IPS-NIHi7 (cell line): Measurements from ENCODE around the gene CTAGE6.
"Not testable (repeated sequence)": the region's sequence is repeated elsewhere in the genome, so short reads cannot be mapped to it uniquely, and the experiment has no call there.

Source experiments
- DNase-seq: peaks from one replicate; pipeline ENCODE4 v3.0.0; 2012; ENCODE audit warnings: mixed read lengths; ENCODE audit errors: extremely low spot score

CTAGE6 gene, protein sequence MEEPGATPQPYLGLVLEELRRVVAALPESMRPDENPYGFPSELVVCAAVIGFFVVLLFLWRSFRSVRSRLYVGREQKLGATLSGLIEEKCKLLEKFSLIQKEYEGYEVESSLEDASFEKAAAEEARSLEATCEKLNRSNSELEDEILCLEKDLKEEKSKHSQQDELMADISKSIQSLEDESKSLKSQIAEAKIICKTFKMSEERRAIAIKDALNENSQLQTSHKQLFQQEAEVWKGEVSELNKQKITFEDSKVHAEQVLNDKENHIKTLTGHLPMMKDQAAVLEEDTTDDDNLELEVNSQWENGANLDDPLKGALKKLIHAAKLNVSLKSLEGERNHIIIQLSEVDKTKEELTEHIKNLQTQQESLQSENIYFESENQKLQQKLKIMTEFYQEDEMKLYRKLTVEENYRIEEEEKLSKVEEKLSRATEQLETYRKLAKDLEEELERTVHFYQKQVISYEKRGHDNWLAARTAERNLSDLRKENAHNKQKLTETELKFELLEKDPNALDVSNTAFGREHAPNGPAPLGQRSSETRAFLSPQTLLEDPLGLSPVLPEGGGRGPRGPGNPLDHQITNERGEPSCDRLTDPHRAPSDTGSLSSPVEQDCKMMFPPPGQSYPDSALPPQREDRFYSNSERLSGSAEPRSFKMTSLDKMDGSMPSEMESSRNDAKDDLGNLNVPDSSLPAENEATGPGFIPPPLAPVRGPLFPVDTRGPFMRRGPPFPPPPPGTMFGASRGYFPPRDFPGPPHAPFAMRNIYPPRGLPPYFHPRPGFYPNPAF

DNA sequence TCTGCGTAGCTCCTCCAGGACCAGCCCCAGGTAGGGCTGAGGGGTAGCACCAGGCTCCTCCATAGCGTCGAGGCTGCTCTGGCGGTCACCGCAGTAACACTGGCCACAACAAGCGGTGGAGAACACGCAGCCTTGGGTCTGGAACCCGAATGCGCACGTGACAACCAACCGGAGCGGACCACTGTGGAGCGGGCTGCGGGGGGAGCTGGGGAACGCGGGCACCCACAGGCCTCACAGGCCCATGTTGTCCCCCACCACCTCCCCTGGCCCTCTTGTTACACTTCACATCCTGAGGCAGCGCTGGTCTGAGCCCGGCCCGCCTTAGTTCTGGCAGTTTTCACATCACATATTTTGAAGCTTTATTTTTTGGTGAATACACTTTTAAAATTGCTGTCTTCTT is at the start of gene CTAGE6:
Gene CTAGE6 (minus strand): TSS at position 101 of the 400 bp plus-strand sequence. CDS start 38 bp downstream, at position 63.
- not testable (repeated sequence) for DNase-seq

DNA sequence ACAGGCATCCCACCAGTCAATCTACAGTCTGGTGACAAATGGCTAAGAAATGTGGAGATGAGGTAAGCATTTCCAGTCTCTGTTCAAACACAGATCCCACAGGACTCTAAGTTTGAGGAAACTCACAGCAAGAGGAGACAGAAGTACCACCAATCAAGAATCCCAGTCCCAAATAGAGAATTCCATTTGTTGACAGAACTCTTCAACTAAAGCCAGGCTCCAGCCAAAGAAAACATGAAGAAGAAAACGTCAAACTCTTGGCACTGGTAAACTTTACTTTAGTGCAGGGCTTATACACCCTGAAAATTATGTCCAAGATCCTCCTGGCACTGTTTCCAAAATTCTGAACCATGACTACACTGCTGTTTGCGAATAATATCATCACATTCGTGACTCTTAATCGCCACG is 49.2 kb upstream of the CTAGE6 start:
- not testable (repeated sequence) for DNase-seq

DNA sequence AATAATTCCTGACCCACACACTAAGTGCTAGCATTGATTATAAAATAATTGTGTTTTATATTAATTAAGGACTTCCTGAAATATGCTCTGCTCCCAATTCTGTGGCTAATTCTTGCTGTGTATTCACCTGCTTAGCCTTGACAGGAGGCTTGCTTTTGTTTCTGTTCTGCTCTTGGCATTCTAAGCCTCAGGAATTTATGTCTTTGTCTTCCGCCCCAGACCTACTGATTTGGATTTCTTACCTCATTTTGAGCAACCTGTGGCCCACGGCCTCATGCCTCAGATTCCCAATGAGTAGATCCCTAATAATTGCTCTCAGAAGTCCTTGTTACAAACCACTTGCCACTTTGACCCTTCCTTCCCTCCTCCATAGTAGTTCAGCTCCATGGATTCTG is 40.4 kb upstream of the CTAGE6 start:
- DNase-seq = not testable (repeated sequence)

DNA sequence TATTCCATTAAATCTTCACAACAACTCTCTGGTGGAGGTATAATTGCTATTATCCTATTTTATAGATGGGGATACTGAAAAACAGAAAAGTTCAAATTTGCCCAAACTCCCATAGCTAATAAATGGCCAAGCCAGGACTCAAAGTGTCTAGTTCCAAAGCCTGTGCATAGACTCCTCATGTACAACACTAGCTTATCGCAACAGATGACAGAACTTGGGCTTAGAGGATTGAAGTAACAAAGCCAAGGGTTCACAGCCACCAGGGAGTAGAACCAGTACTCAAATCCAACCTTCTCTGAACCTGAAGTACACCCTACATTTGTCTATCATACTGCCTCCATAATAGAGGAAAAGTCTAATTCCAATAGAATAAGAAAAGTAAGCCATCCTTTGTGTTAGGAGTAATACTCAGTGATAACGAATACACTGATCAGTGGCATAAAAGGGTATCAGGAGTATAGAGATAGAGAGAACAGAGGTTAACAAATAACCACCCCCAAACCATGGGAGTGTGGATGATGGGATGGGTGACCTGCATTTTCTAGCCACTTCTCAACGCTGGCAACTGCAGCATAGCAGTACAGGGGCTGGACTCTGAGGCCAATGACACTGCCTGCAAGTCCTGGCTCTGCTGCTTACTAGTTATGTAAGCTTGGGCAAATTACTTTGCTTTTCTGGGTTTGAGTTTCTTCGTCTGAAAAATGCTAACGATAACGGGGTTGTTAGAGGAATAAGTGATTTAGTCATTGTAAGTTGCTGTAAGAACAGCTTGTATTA is 39.8 kb upstream of the CTAGE6 start:
- not testable (repeated sequence) for DNase-seq

DNA sequence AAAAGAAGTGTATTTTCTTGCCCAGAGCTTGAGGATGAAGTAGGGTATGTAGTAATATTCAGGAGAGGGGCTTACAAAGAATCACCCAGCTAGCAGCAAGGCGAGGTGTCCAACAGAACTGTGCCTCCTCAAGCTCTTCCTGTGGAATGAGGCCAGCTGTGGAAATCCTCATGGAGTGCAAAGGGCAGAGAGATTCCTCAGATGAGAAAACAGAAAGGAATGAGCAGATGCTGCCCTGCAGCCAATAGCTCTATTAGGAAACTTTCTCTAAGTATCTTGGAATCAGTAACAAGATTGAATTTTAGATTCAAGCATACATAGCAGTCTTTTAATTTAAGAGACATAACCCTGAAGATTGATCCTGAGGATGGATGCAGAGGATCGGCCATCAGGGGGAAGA is 38.2 kb upstream of the CTAGE6 start:
- DNase-seq = not testable (repeated sequence)

DNA sequence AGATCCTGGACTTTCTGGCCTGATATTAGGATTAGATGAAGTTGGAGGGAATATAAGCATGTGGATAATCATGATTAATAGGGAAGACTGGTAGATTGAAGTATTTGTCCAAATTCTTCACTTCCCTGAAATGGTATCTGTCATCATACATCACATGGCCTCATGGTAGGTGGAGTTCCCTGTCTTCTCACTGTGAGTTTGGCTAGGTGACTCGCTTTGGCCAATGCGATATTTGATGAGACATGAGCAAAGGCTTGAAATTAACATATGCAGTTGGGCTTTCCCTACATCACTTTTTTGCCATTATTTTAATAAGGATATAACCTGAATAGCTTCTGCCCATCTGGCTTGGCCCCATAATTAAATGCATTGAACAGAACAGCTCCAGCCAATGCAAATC is 35.1 kb upstream of the CTAGE6 start:
- not testable (repeated sequence) for DNase-seq

DNA sequence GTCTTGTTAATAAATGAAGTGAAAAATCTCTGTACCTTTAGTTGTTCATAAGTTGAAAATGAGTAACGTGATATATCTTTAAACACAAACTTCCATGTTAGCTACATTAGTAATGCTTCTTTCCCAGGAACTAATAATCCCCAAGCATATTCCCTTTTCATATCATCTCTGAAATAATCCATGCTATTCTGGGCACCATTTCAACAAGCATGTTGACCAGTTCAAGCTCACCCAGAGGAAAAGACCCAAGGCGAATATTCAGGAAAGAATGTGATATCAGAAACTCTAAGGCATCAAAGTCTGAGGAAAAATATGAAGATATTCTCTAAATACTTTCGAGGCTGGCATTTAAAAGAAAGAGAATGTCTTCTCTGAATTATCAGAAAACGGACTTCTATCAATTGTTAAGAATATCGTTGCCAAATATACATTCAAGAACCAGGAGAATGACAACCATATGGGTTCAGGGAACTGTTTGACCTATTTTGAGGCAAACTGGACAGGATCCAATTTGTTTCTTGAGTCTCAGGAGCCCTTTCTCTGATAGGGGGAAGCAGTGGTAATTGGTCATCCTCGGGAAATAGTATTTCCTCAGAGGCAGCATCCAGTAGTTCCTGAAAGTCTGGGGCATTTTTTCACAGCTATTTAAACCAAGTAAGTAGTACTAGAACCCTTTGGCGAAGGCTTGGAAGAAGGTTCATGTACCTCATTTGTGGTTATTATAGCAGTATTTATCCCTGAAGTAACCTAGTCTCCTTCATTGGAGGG is 28.1 kb upstream of the CTAGE6 start:
- DNase-seq = not testable (repeated sequence)

DNA sequence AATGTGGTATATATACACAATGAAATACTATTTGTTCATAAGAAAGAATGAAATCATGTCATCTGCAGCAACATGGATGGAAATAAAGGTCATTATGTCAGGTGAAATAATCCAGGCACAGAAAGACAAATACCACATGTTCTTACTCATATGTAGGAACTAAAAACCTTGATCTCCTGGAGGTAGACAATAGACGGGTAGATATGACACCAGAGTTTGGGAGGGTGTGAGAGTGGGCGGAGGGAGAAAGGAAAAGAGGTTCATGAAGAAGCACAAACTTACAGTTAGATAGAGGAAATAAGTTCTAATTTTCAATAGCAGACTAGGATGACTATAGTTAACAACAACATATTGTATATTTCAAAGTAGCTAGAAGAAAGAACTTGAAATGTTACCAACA is 22.1 kb upstream of the CTAGE6 start:
- not testable (repeated sequence) for DNase-seq

DNA sequence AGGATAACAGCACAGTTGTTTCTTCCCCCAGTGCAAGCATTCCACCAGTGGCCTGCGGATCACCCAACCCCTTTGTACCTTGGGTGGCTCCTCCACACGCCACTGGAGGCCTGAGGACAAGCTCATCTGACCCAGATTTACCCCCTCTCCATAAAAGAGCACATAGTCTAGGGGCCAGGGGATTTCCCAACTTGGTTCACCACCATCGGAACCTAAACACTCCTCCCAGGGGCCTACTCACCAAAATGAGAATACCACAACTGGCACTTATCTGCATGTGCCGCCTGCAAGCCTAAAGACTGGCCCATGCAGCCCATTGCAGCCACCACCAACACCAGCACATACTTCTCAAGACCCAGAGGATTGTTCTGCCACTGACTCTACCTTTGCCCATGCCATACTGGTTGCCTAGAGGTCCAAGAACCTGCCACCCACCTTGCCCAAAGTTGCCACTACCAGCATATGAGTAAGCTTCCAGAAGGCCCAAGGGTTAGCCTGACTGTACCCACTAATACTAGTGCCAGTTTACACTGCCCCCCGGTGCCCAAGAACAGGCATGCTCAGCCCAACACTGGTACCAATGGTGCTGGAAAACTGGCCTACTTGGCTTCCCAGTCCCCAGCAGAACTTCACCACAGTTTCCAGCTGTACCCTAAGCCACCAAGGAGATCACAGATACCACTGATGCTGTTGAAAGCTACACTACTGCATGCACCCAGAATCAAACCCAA is 15.4 kb upstream of the CTAGE6 start:
- not testable (repeated sequence) for DNase-seq

DNA sequence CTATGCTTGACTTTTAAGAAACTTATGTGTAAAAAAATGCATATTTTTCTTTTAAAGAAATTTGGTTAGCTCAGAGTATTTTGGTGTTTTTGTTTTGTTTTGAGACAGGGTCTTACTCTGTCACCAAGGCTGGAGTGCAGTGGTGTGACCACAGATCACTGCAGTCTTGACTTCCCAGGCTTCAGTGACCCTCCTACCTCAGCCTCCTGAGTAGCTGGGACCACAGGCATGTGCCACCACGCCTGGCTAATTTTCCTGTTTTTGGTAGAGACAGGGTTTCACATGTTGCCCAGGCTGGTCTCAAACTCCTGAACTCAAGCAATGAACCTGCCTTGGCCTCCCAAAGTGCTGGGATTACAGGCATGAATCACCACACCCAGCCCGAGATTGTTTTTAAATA is 10.0 kb upstream of the CTAGE6 start:
- not testable (repeated sequence) for DNase-seq

DNA sequence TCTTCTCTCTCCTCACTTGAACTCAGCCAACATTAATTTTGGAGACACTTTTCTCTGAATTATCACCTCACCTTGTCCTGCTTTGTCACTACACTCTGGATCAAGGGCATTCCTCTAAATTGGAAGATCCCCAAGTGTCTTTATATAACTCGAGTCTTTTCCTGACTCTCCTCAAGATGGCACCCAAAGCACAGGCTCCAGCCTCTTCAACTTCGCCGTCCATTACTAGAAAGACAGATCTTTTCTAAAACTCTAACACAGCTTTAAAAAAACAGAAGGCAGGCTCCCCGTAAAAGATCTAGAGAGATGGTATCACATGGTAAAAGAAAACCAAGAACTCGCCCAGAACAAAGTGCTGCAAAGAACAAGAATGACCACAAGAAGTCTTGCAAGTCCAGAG is 8.2 kb upstream of the CTAGE6 start:
- not testable (repeated sequence) for DNase-seq

DNA sequence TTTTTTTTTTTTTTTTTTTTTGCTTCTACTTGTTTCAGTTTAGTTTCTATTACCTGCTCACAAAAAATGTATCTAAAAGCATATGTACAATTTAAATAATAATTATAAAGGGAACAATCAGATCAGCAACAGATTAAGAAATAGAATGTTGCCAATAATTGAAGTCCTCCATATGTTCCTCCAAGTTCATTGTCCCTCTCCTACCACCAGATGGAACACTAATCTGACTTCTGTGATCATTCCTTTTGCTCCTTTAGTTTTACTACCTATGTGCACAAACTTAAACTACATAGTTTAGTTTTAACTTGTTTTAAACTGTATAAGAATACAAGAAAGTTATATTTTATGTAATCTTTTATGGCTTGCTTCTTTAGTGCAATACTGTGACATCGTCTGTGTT is 5.6 kb upstream of the CTAGE6 start:
- DNase-seq = not testable (repeated sequence)

DNA sequence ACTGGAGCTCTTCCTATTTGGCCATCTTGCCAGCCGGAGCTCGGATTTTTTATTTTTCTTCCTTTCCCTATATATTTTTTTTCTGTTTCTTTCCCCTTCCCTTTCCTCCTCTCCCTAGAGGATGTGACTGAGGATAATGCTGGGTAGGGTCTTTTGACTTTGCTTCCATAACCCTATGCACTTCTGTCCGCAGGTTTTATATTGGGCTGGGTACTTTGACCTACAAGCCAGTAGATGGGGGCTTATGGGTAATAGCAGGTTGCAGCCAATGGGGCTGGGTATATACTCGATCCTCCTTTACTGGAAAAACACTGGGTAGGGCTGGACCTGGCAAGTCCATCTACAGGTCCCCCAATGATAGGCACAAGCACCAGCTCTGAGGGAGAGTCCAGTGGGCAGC is 12.2 kb downstream of the CTAGE6 start:
- not testable (repeated sequence) for DNase-seq

DNA sequence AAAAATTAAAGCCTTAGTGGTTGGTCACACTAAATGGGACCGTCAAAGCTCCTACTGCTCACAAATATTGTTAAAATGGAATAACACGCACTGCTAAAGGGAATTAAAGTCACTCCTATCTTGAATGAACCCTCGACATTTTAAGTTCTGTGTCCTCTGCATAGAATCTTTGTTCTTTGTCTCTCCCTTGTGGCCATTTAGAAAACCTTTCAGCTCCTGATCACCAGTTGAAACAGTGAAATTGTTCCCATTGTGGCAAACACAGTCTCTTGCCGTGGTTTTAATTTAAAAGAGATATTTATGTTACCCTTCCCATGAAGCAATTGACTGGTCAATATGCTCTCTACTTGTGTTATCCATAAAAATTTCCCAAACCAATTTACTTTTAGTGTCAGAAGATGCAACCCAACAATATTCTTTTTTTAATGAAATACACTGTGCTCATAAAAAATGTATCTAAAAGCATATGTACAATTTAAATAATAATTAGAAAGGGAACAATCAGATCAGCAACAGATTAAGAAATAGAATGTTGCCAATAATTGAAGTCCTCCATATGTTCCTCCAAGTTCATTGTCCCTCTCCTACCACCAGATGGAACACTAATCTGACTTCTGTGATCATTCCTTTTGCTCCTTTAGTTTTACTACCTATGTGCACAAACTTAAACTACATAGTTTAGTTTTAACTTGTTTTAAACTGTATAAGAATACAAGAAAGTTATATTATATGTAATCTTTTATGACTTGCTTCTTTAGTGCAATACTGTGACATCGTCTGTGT is 20.3 kb downstream of the CTAGE6 start:
- peak; percentile 56 for DNase-seq

DNA sequence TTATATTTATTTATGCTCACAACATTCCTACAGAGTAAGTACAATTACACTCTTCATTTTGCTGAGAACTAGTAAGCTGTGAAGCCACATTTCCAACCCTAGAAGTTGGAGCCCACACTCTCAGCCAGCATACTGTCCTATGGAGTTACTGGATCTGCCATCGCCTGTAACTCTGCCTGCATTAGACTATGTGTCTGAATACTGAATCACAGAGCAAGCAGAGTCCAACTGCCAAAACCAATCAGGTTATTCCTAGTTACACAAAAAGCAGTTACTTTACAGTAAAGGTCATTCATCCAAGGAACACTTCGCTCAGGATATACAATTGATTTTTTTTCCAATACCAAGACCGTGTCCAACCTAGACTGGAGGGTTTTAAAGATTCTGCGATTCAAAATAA is 21.5 kb downstream of the CTAGE6 start:
- no peak for DNase-seq

DNA sequence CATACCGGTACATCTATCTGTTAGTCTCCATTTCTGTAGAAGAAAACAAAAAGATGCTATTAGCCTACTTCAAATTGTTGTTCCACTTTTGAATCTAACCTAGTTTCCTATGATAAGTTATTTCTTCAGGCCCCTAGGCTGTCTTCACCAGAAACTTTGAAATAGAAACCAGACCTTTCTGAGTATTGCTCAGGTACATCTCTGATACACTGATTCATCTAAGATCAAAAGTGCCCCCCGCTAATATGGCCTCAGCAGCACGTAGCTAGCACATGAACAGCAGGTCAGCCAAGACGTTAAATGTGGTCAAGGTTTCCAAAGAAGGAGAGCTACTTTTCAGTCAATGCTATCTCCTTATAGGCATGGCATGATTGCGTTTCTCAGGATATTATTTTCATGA is 23.6 kb downstream of the CTAGE6 start:
- no peak for DNase-seq

DNA sequence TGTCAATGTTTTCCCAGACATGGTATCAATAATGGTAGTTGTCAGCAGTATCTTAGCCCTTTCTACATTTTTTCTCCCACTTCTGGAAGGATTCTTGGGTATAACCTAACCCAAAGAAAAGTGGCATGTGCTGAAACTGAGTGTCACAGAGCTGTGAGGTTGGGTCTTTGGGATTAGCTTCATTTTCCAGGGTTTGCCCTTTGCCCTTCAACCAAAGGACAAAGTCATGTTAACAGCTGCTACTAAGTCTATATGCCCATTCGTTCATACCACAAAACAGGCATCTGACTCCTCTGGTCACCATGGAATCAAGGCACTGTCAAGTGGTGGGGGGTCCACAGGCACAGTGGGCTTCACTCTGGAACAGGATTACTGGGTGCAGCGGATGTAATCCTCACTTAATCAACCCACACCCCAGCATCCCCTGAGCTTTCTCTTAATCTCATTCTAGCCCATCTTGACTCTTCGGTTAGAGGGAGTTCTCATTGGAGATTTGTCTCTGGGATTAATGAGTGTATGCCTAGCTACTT is 29.1 kb downstream of the CTAGE6 start:
- no peak for DNase-seq

DNA sequence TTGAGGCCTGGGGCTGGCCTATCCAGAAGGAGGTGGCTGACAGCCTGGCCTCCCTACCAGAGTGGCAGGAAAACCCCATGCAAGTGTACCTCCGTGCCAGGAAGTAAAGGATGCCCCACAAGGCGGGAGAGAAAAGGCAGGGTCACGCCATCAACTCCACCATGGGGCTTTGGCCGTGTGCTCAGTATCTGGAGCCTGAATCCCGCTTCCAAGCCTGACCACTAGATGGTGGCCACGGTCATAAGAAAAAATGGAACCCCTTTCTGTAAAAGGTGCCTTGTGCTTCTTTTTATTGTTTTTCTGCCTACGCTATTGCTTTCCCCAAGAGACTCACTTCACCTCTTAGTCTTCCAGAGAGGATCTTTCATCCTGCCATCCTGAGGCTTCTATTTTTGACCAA is 29.9 kb downstream of the CTAGE6 start:
- DNase-seq = not testable (repeated sequence)

DNA sequence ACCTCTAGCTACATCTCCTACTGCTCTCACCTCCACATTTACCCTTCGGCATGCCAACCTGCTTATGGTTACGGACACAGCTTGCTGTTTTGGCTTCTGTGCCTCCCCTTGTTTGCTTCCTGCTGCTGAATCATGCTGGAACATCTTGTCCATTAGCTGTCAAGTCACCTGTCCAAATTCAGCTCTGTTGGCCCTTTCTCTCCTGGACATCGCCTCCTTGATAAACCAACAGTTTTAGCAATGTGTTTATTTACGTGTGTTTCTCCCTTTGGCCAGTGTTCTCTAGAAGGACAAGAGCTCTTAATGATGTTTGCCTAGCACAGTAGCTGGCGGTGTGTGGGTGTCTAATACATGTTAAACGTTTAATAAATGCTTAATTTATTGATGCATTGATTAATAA is 31.4 kb downstream of the CTAGE6 start:
- not testable (repeated sequence) for DNase-seq

DNA sequence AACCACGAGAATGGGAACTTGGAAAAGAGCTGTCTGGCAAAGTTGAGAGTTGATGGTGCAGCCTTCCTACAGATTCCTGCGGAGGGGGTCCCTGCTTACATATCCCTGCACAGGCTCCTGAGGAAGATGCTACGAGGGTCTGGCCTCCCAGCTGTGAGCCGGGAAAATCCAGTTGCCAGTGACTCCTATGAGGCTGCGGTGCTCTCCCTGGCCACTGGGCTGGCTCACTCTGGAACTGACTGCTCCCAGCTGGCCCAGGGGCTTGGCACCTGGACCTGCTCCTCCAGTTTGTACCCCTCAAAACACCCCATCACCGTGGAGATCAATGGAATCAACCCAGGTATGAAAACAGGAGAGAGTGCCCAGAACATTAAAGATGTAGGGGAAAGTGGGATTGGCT is 37.2 kb downstream of the CTAGE6 start:
- DNase-seq = not testable (repeated sequence)
